ENCODE results near the gene ASB1.

The ASB1 gene

GRCh38 chr2:238493411-238493810, 66.7 kb downstream of the ASB1 start:
- peaks cover 0 to 13% of the 10 kb centered on the region in 2 donors for H3K4me1 ChIP-seq (ENCODE audit: control insufficient read depth in 1 of 2, insufficient read depth in 2 of 2, low read length in 2 of 2)
- H3K27me3 ChIP-seq (ENCODE audit: low read depth, low read length), result no peaks in the 10 kb centered on the region
- no peak overlapping the region for H3K4me3 ChIP-seq (ENCODE audit: low read depth in 1 of 2, low read length in 2 of 2)
- no peaks in the 10 kb centered on the region for H3K9me3 ChIP-seq (ENCODE audit: control insufficient read depth in 1 of 2, low read length in 2 of 2)
- H3K36me3 ChIP-seq (ENCODE audit: control insufficient read depth in 1 of 2, insufficient read depth in 2 of 2, low read length in 2 of 2), result no peaks in the 10 kb centered on the region
- H3K27ac ChIP-seq (ENCODE audit: low read length), result no peak overlapping the region

- H3K27ac ChIP-seq (ENCODE audit: low read length), result no peak overlapping the region
- no peaks in the 10 kb centered on the region for H3K9me3 ChIP-seq (ENCODE audit: control insufficient read depth in 1 of 2, low read length in 2 of 2)
- H3K27me3 ChIP-seq (ENCODE audit: low read depth, low read length), result no peaks in the 10 kb centered on the region
- no peak overlapping the region for H3K4me3 ChIP-seq (ENCODE audit: low read depth in 1 of 2, low read length in 2 of 2)
- H3K36me3 ChIP-seq (ENCODE audit: control insufficient read depth in 1 of 2, insufficient read depth in 2 of 2, low read length in 2 of 2), result no peaks in the 10 kb centered on the region
- H3K4me1 ChIP-seq (ENCODE audit: control insufficient read depth in 1 of 2, insufficient read depth in 2 of 2, low read length in 2 of 2), result peaks cover 0 to 13% of the 10 kb centered on the region in 2 donors
Measured at GRCh38 chr2:238493880-238494572, 67.3 kb downstream of the ASB1 start.

- no peak overlapping the region for H3K27ac ChIP-seq (ENCODE audit: low read length)
- H3K4me1 ChIP-seq (ENCODE audit: control insufficient read depth in 1 of 2, insufficient read depth in 2 of 2, low read length in 2 of 2), result peaks cover 0 to 13% of the 10 kb centered on the region in 2 donors
- no peaks in the 10 kb centered on the region for H3K27me3 ChIP-seq (ENCODE audit: low read depth, low read length)
- H3K36me3 ChIP-seq (ENCODE audit: control insufficient read depth in 1 of 2, insufficient read depth in 2 of 2, low read length in 2 of 2), result no peaks in the 10 kb centered on the region
- no peak overlapping the region for H3K4me3 ChIP-seq (ENCODE audit: low read depth in 1 of 2, low read length in 2 of 2)
- no peaks in the 10 kb centered on the region for H3K9me3 ChIP-seq (ENCODE audit: control insufficient read depth in 1 of 2, low read length in 2 of 2)
Measured at GRCh38 chr2:238494573-238494961, 67.8 kb downstream of the ASB1 start.

GRCh38 chr2:238495422-238495821, 68.7 kb downstream of the ASB1 start:
- Histone ChIP-seq H3K27ac (ENCODE audit: low read length) (no peak overlapping the region), H3K4me1 (ENCODE audit: control insufficient read depth in 1 of 2, insufficient read depth in 2 of 2, low read length in 2 of 2) (peaks cover 0 to 13% of the 10 kb centered on the region in 2 donors), H3K36me3 (ENCODE audit: control insufficient read depth in 1 of 2, insufficient read depth in 2 of 2, low read length in 2 of 2) (no peaks in the 10 kb centered on the region), H3K9me3 (ENCODE audit: control insufficient read depth in 1 of 2, low read length in 2 of 2) (no peaks in the 10 kb centered on the region), H3K27me3 (ENCODE audit: low read depth, low read length) (no peaks in the 10 kb centered on the region), H3K4me3 (ENCODE audit: low read depth in 1 of 2, low read length in 2 of 2) (no peak overlapping the region)

- H3K27me3 ChIP-seq (ENCODE audit: low read depth, low read length), result no peaks in the 10 kb centered on the region
- no peaks in the 10 kb centered on the region for H3K9me3 ChIP-seq (ENCODE audit: control insufficient read depth in 1 of 2, low read length in 2 of 2)
- no peak overlapping the region for H3K27ac ChIP-seq (ENCODE audit: low read length)
- H3K4me3 ChIP-seq (ENCODE audit: low read depth in 1 of 2, low read length in 2 of 2), result no peak overlapping the region
- H3K4me1 ChIP-seq (ENCODE audit: control insufficient read depth in 1 of 2, insufficient read depth in 2 of 2, low read length in 2 of 2), result peaks cover 0 to 13% of the 10 kb centered on the region in 2 donors
- H3K36me3 ChIP-seq (ENCODE audit: control insufficient read depth in 1 of 2, insufficient read depth in 2 of 2, low read length in 2 of 2), result no peaks in the 10 kb centered on the region
Measured at GRCh38 chr2:238496756-238497609, 70.3 kb downstream of the ASB1 start.

GRCh38 chr2:238497610-238498005, 70.9 kb downstream of the ASB1 start:
- no peaks in the 10 kb centered on the region for H3K36me3 ChIP-seq (ENCODE audit: control insufficient read depth in 1 of 2, insufficient read depth in 2 of 2, low read length in 2 of 2)
- H3K27ac ChIP-seq (ENCODE audit: low read length), result no peak overlapping the region

GRCh38 chr2:238498188-238498587, 71.5 kb downstream of the ASB1 start:
- Histone ChIP-seq H3K27ac (ENCODE audit: low read length) (no peak overlapping the region), H3K4me1 (ENCODE audit: control insufficient read depth in 1 of 2, insufficient read depth in 2 of 2, low read length in 2 of 2) (peaks cover 0 to 6% of the 10 kb centered on the region in 2 donors), H3K36me3 (ENCODE audit: control insufficient read depth in 1 of 2, insufficient read depth in 2 of 2, low read length in 2 of 2) (no peaks in the 10 kb centered on the region), H3K27me3 (ENCODE audit: low read depth, low read length) (no peaks in the 10 kb centered on the region), H3K9me3 (ENCODE audit: control insufficient read depth in 1 of 2, low read length in 2 of 2) (no peaks in the 10 kb centered on the region), H3K4me3 (ENCODE audit: low read depth in 1 of 2, low read length in 2 of 2) (no peak overlapping the region)

More at GRCh38 chr2:238497610-238498005, 70.9 kb downstream of the ASB1 start:
- Histone ChIP-seq H3K27me3 (ENCODE audit: low read depth, low read length) (no peaks in the 10 kb centered on the region), H3K4me1 (ENCODE audit: control insufficient read depth in 1 of 2, insufficient read depth in 2 of 2, low read length in 2 of 2) (peaks cover 0 to 12% of the 10 kb centered on the region in 2 donors), H3K4me3 (ENCODE audit: low read depth in 1 of 2, low read length in 2 of 2) (no peak overlapping the region), H3K9me3 (ENCODE audit: control insufficient read depth in 1 of 2, low read length in 2 of 2) (no peaks in the 10 kb centered on the region)

- H3K9me3 ChIP-seq (ENCODE audit: control insufficient read depth in 1 of 2, low read length in 2 of 2), result no peaks in the 10 kb centered on the region
- H3K27me3 ChIP-seq (ENCODE audit: low read depth, low read length), result no peaks in the 10 kb centered on the region
- H3K4me3 ChIP-seq (ENCODE audit: low read depth in 1 of 2, low read length in 2 of 2), result no peak overlapping the region
- peaks cover 0 to 6% of the 10 kb centered on the region in 2 donors for H3K4me1 ChIP-seq (ENCODE audit: control insufficient read depth in 1 of 2, insufficient read depth in 2 of 2, low read length in 2 of 2)
- H3K27ac ChIP-seq (ENCODE audit: low read length), result no peak overlapping the region
- H3K36me3 ChIP-seq (ENCODE audit: control insufficient read depth in 1 of 2, insufficient read depth in 2 of 2, low read length in 2 of 2), result no peaks in the 10 kb centered on the region
Measured at GRCh38 chr2:238498691-238499295, 72.1 kb downstream of the ASB1 start.

- Histone ChIP-seq H3K4me1 (ENCODE audit: control insufficient read depth in 1 of 2, insufficient read depth in 2 of 2, low read length in 2 of 2) (no peaks in the 10 kb centered on the region), H3K4me3 (ENCODE audit: low read depth in 1 of 2, low read length in 2 of 2) (no peak overlapping the region), H3K36me3 (ENCODE audit: control insufficient read depth in 1 of 2, insufficient read depth in 2 of 2, low read length in 2 of 2) (no peaks in the 10 kb centered on the region), H3K9me3 (ENCODE audit: control insufficient read depth in 1 of 2, low read length in 2 of 2) (no peaks in the 10 kb centered on the region), H3K27ac (ENCODE audit: low read length) (no peak overlapping the region), H3K27me3 (ENCODE audit: low read depth, low read length) (no peaks in the 10 kb centered on the region)
Measured at GRCh38 chr2:238499731-238500580, 73.2 kb downstream of the ASB1 start.

- Histone ChIP-seq H3K27me3 (ENCODE audit: low read depth, low read length) (no peaks in the 10 kb centered on the region), H3K9me3 (ENCODE audit: control insufficient read depth in 1 of 2, low read length in 2 of 2) (no peaks in the 10 kb centered on the region), H3K36me3 (ENCODE audit: control insufficient read depth in 1 of 2, insufficient read depth in 2 of 2, low read length in 2 of 2) (no peaks in the 10 kb centered on the region), H3K27ac (ENCODE audit: low read length) (no peak overlapping the region), H3K4me3 (ENCODE audit: low read depth in 1 of 2, low read length in 2 of 2) (no peak overlapping the region), H3K4me1 (ENCODE audit: control insufficient read depth in 1 of 2, insufficient read depth in 2 of 2, low read length in 2 of 2) (no peaks in the 10 kb centered on the region)
Measured at GRCh38 chr2:238501311-238501710, 74.6 kb downstream of the ASB1 start.
